Endodermal cell (in vitro differentiated cells): ENCODE data around the gene RSPH6A. TPM values are rescaled to one million over a fixed set of nuclear protein-coding genes. Genes with fewer than 3 reads are reported as not detected.

ENCODE experiments used
- DNase-seq: peaks from one replicate; pipeline ENCODE4 v3.0.0-alpha.2; 2017
- H3K27ac ChIP-seq: 2 replicates; pipeline ENCODE4 v1.5.1; 2013; ENCODE audit warnings: mild to moderate bottlenecking, low read depth, low read length, moderate library complexity
- H3K27me3 ChIP-seq: 2 replicates; pipeline ENCODE4 v1.6.1; 2013; ENCODE audit warnings: mild to moderate bottlenecking, low read length, moderate library complexity; ENCODE audit not compliant: insufficient read depth, control insufficient read depth, poor library complexity, severe bottlenecking
- H3K36me3 ChIP-seq: 2 replicates; pipeline ENCODE4 v1.7.0; 2013; ENCODE audit warnings: mild to moderate bottlenecking, low read length, moderate library complexity; ENCODE audit not compliant: control insufficient read depth, insufficient read depth
- H3K4me1 ChIP-seq: one replicate; pipeline ENCODE4 v1.7.0; 2013; ENCODE audit warnings: low read length; ENCODE audit not compliant: control insufficient read depth, insufficient read depth
- H3K4me3 ChIP-seq: 2 replicates; pipeline ENCODE4 v1.5.1; 2013; ENCODE audit warnings: mild to moderate bottlenecking, low read length, moderate library complexity
- H3K9ac ChIP-seq: 2 replicates; pipeline ENCODE4 v1.6.1; 2013; ENCODE audit warnings: mild to moderate bottlenecking, low read length, moderate library complexity; ENCODE audit not compliant: poor library complexity, severe bottlenecking; ENCODE audit errors: extremely low read depth
- H3K9me3 ChIP-seq: 2 replicates; pipeline ENCODE4 v1.6.1; 2013; ENCODE audit warnings: mild to moderate bottlenecking, low read length, moderate library complexity; ENCODE audit not compliant: control insufficient read depth
- H3K27ac Mint-ChIP-seq: 2 replicates; pipeline ENCODE4 v1.8.0; 2020; ENCODE audit warnings: mixed read lengths
- H3K27me3 Mint-ChIP-seq: 2 replicates; pipeline ENCODE4 v1.8.0; 2021; ENCODE audit warnings: mild to moderate bottlenecking, mixed read lengths; ENCODE audit not compliant: insufficient read depth
- H3K36me3 Mint-ChIP-seq: 2 replicates; pipeline ENCODE4 v1.8.0; 2020; ENCODE audit warnings: low read depth, mixed read lengths
- H3K4me1 Mint-ChIP-seq: 2 replicates; pipeline ENCODE4 v1.8.0; 2020; ENCODE audit warnings: mixed read lengths
- H3K4me3 Mint-ChIP-seq: 2 replicates; pipeline ENCODE4 v1.8.0; 2020; ENCODE audit warnings: mild to moderate bottlenecking, moderate library complexity, mixed read lengths
- H3K9me3 Mint-ChIP-seq: 2 replicates; pipeline ENCODE4 v1.8.0; 2020; ENCODE audit warnings: mild to moderate bottlenecking, mixed read lengths
- CTCF ChIP-seq: fragments of 200-600 bp; sonication (generic); conservative IDR thresholded peaks from 2 replicates; pipeline ENCODE4 v1.5.0; 2021; ENCODE audit warnings: antibody characterized with exemption, mild to moderate bottlenecking
- WGBS, 2 experiments: methylation state at CpG; one replicate each; pipeline versions ENCODE4 v1.1.5 to v1.1.7; 2013; ENCODE audit warnings: missing lambda C conversion rate in 2 of 2, mixed read lengths in 1 of 2; ENCODE audit not compliant: insufficient coverage in 1 of 2, insufficient read length in 1 of 2; 5-methylcytosine and 5-hydroxymethylcytosine counted together
- total RNA-seq, 2 donors: library from RNA; stranded (reverse); fragmentation: NEBNext Ultra II Directional in 1 of 2; extraction: Animal tissue kit (Norgen Biotek cat#: 25700) in 1 of 2; gene quantifications; 2 replicates in 1 of 2; 3 replicates in 1 of 2; pipeline ENCODE4 v1.2.1, GENCODE V29; 2021

The RSPH6A gene
- total RNA-seq, 2 donors from 2014 or later: 0.53 TPM

- Histone ChIP-seq H3K9me3 (no peaks in the 10 kb centered on the region), H3K9ac (no peak overlapping the region), H3K36me3 (no peaks in the 10 kb centered on the region), H3K27me3 (no peaks in the 10 kb centered on the region), H3K4me3 (no peak overlapping the region), H3K4me1 (no peaks in the 10 kb centered on the region), H3K27ac (no peak overlapping the region)
- H3K36me3 Mint-ChIP-seq: no peaks in the 10 kb centered on the region
- no peak overlapping the region for H3K27ac Mint-ChIP-seq
- DNase-seq: no peak
- no peak overlapping the region for H3K4me3 Mint-ChIP-seq
- WGBS, 2 experiments: 94 to 96% methylated on average over 5 to 8 of the region's 8 CpGs
- no peaks in the 10 kb centered on the region for H3K9me3 Mint-ChIP-seq
- peaks cover 18% of the 10 kb centered on the region for H3K27me3 Mint-ChIP-seq
- no peaks in the 10 kb centered on the region for H3K4me1 Mint-ChIP-seq
- no peak for TF ChIP-seq CTCF
Observed at GRCh38 chr19:45804959-45805230, 10.2 kb downstream of the RSPH6A start.

DNA sequence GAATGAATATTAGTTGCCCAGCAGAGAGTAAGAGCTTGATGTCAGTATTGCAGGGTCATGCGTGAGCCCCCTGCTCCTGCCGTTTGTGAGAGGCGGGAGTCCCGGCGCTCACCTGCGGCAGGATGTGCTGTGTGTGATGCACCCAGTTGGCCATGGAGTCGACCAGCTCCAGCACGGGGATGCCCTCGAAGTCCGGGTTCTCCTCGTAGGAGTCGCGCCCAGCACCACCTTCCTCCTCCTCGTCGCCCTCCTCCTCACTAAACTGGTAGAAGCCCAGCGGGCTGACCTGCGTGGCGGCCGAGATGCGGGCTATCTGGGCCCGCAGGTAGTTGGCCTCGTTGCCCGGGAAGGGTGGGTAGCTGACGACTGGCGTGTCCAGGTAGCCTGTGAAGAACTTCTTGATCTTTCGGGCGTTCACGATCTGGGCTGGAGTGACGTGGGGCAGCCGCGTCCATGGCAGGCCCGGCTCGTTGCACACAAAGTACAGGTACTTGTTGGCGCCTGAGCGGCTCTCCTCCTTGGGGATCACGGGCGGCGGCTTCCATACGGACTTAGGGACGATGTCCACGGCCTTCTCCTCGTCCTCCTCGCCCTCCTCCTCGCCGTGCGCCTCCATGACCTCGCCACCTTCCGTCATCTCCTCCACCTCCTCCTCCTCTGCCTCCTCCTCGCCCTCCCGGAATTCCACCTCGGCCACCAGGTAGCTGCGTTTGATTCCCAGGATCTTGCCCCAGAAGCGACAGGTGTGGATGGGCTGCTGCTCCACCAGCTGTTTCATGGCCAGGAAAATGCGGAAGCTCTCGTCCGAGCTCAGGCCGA lies 10.8 kb downstream of the RSPH6A start:
- no peak overlapping the region for H3K4me3 ChIP-seq
- no peak overlapping the region for H3K27ac ChIP-seq
- H3K36me3 ChIP-seq: no peaks in the 10 kb centered on the region
- H3K9ac ChIP-seq: no peak overlapping the region
- no peaks in the 10 kb centered on the region for H3K9me3 ChIP-seq
- no peak for TF ChIP-seq CTCF
- no peaks in the 10 kb centered on the region for H3K9me3 Mint-ChIP-seq
- H3K4me1 Mint-ChIP-seq: no peaks in the 10 kb centered on the region
- no peaks in the 10 kb centered on the region for H3K36me3 Mint-ChIP-seq
- peaks cover 20% of the 10 kb centered on the region for H3K27me3 Mint-ChIP-seq
- no peak overlapping the region for H3K4me3 Mint-ChIP-seq
- no peaks in the 10 kb centered on the region for H3K4me1 ChIP-seq
- DNase-seq: no peak
- WGBS, 2 experiments: 92 to 97% methylated on average over 42 to 57 of the region's 57 CpGs
- H3K27ac Mint-ChIP-seq: no peak overlapping the region
- no peaks in the 10 kb centered on the region for H3K27me3 ChIP-seq

GRCh38 chr19:45801603-45802175 lies 13.4 kb downstream of the RSPH6A start:
- H3K9ac ChIP-seq: no peak overlapping the region
- no peaks in the 10 kb centered on the region for H3K36me3 Mint-ChIP-seq
- no peak for DNase-seq
- no peak overlapping the region for H3K4me3 ChIP-seq
- H3K4me1 Mint-ChIP-seq: peaks cover 2% of the 10 kb centered on the region
- TF ChIP-seq CTCF: no peak
- H3K27ac ChIP-seq: no peak overlapping the region
- no peak overlapping the region for H3K27ac Mint-ChIP-seq
- H3K4me1 ChIP-seq: no peaks in the 10 kb centered on the region
- no peaks in the 10 kb centered on the region for H3K9me3 Mint-ChIP-seq
- WGBS, 2 experiments: 89 to 92% methylated on average over 6 to 7 of the region's 7 CpGs
- no peaks in the 10 kb centered on the region for H3K27me3 ChIP-seq
- H3K4me3 Mint-ChIP-seq: no peak overlapping the region
- no peaks in the 10 kb centered on the region for H3K9me3 ChIP-seq
- no peaks in the 10 kb centered on the region for H3K36me3 ChIP-seq
- peaks cover 22% of the 10 kb centered on the region for H3K27me3 Mint-ChIP-seq
